Breast epithelium (tissue), 4 donors: Measurements from ENCODE around the gene SMCO2. TPM values are rescaled to one million over a fixed set of nuclear protein-coding genes. Genes with fewer than 3 reads are reported as not detected.

Experiments
- DNase-seq, 2 donors: peaks; one replicate each; pipeline ENCODE4 v3.0.0-alpha.2; 2019; ENCODE audit warnings: low spot score in 2 of 2
- H3K27ac ChIP-seq, 2 donors: fragments of 200-600 bp; sonication (generic) in 1 of 2; one replicate each; pipeline ENCODE4 v1.5.1; 2016 to 2019; ENCODE audit warnings: mild to moderate bottlenecking in 1 of 2
- H3K27me3 ChIP-seq, 2 donors: fragments of 200-600 bp; sonication (generic) in 1 of 2; one replicate each; pipeline versions ENCODE4 v1.5.1 to v1.6.0; 2017 to 2019; ENCODE audit warnings: control low read depth in 1 of 2, mild to moderate bottlenecking in 1 of 2
- H3K36me3 ChIP-seq: fragments of 200-600 bp; one replicate; pipeline ENCODE4 v1.5.1; 2019
- H3K4me1 ChIP-seq, 2 donors: fragments of 200-600 bp; sonication (generic); one replicate each; pipeline ENCODE4 v1.5.1; 2016 to 2019; ENCODE audit warnings: control low read depth in 1 of 2
- H3K4me3 ChIP-seq, 3 donors: fragments of 200-600 bp; sonication (generic); 1 replicate in 2 of 3; 2 replicates in 1 of 3; pipeline ENCODE4 v1.5.1; 2016 to 2019; ENCODE audit warnings: mild to moderate bottlenecking in 3 of 3, moderate library complexity in 2 of 3
- H3K9me3 ChIP-seq, 2 donors: fragments of 200-600 bp; sonication (generic) in 1 of 2; one replicate each; pipeline ENCODE4 v1.5.1; 2016 to 2019; ENCODE audit warnings: control low read depth in 1 of 2
- CTCF ChIP-seq, 3 donors: fragments of 450-650 bp; IDR thresholded peaks; one replicate each; pipeline ENCODE4 v1.5.1; 2016 to 2017; ENCODE audit warnings: antibody characterized with exemption in 3 of 3, mild to moderate bottlenecking in 3 of 3, moderate library complexity in 3 of 3
- POLR2A ChIP-seq: fragments of 450-650 bp; IDR thresholded peaks from one replicate; pipeline ENCODE4 v1.6.1; 2016; ENCODE audit warnings: antibody characterized with exemption, mild to moderate bottlenecking, moderate library complexity
- POLR2AphosphoS5 ChIP-seq, 3 donors: sonication (generic); formaldehyde crosslinking; IDR thresholded peaks; one replicate each; pipeline ENCODE4 v1.6.1; 2017; ENCODE audit warnings: antibody characterized with exemption in 3 of 3
- intact Hi-C: fragments of 100-400 bp; cut with DNase I; formaldehyde crosslinking; loops from one replicate; pipeline ENCODE4 v1.15.1; 2023; ENCODE audit warnings: low total_unique reads
- total RNA-seq, 3 donors: library from RNA; depleted of rRNA; stranded (reverse); fragments of >200 nt; gene quantifications; one replicate each; pipeline ENCODE4 v1.1.0, GENCODE V29; 2016

SMCO2 gene
- total RNA-seq, result not detected

GRCh38 chr12:27446436-27446835 is at the start of gene SMCO2:
TSS of gene SMCO2 (plus strand) at chr12:27446736. CDS start at chr12:27470632, 23,896 bp downstream.
- H3K9me3 ChIP-seq, result peaks cover 5 to 8% of the 10 kb centered on the region in 2 donors
- no peak within 1 kb of the TSS for H3K4me3 ChIP-seq
- intact Hi-C loops, result no loop called here
- TF ChIP-seq POLR2A, result no peak
- no peak for TF ChIP-seq CTCF (IDR thresholded peaks at IDR 0.05)
- TF ChIP-seq POLR2AphosphoS5 (IDR thresholded peaks at IDR 0.05), result no peak
- H3K4me1 ChIP-seq, result no peaks in the 10 kb centered on the region
- no peaks in the 10 kb centered on the region for H3K27me3 ChIP-seq
- H3K36me3 ChIP-seq, result no peaks in the 10 kb centered on the region
- DNase-seq, result no peak
- no peak within 1 kb of the TSS for H3K27ac ChIP-seq

- no peaks in the 10 kb centered on the region for H3K4me1 ChIP-seq
- no peak overlapping the region for H3K27ac ChIP-seq
- intact Hi-C loops, result loop anchor here (10.0 kb wide), 1 partner anchor 1726 kb away; no protein-coding TSS in a partner anchor
- TF ChIP-seq CTCF (IDR thresholded peaks at IDR 0.05) (no peak), POLR2A (no peak), POLR2AphosphoS5 (IDR thresholded peaks at IDR 0.05) (no peak)
- DNase-seq, result no peak
- no peaks in the 10 kb centered on the region for H3K27me3 ChIP-seq
- no peaks in the 10 kb centered on the region for H3K36me3 ChIP-seq
- H3K4me3 ChIP-seq, result no peak overlapping the region
- no peaks in the 10 kb centered on the region for H3K9me3 ChIP-seq
Measured at GRCh38 chr12:27398466-27398865, 48.1 kb upstream of the SMCO2 start.

- no peaks in the 10 kb centered on the region for H3K27me3 ChIP-seq
- no peaks in the 10 kb centered on the region for H3K36me3 ChIP-seq
- intact Hi-C loops, result loop anchor here (10.0 kb wide), 1 partner anchor 1726 kb away; no protein-coding TSS in a partner anchor
- no peak overlapping the region for H3K4me3 ChIP-seq
- no peaks in the 10 kb centered on the region for H3K4me1 ChIP-seq
- no peak overlapping the region for H3K27ac ChIP-seq
- H3K9me3 ChIP-seq, result no peaks in the 10 kb centered on the region
- TF ChIP-seq POLR2AphosphoS5 (IDR thresholded peaks at IDR 0.05) (no peak), POLR2A (no peak), CTCF (IDR thresholded peaks at IDR 0.05) (no peak)
- no peak for DNase-seq
Measured at GRCh38 chr12:27399074-27399473, 47.5 kb upstream of the SMCO2 start.

- H3K27me3 ChIP-seq, result no peaks in the 10 kb centered on the region
- H3K4me1 ChIP-seq, result no peaks in the 10 kb centered on the region
- TF ChIP-seq POLR2AphosphoS5 (IDR thresholded peaks at IDR 0.05), result no peak
- no peak for TF ChIP-seq POLR2A
- TF ChIP-seq CTCF (IDR thresholded peaks at IDR 0.05), result no peak
- H3K9me3 ChIP-seq, result no peaks in the 10 kb centered on the region
- intact Hi-C loops, result loop anchor here (10.0 kb wide), 1 partner anchor 1754 kb away; no protein-coding TSS in a partner anchor
- no peaks in the 10 kb centered on the region for H3K36me3 ChIP-seq
- no peak for DNase-seq
- no peak overlapping the region for H3K4me3 ChIP-seq
- H3K27ac ChIP-seq, result no peak overlapping the region
Measured at GRCh38 chr12:27400856-27401354, 45.6 kb upstream of the SMCO2 start.

GRCh38 chr12:27412047-27412446 is 34.5 kb upstream of the SMCO2 start:
- TF ChIP-seq POLR2AphosphoS5 (IDR thresholded peaks at IDR 0.05), result no peak
- TF ChIP-seq CTCF (IDR thresholded peaks at IDR 0.05), result no peak
- TF ChIP-seq POLR2A, result no peak
- no peak for DNase-seq
- no peaks in the 10 kb centered on the region for H3K4me1 ChIP-seq
- no peak overlapping the region for H3K27ac ChIP-seq
- no peaks in the 10 kb centered on the region for H3K9me3 ChIP-seq
- H3K4me3 ChIP-seq, result no peak overlapping the region
- no peaks in the 10 kb centered on the region for H3K27me3 ChIP-seq
- no peaks in the 10 kb centered on the region for H3K36me3 ChIP-seq
- intact Hi-C loops, result no loop called here
